Stimulated activated CD4-positive, alpha-beta T cell treated with anti-CD3 and anti-CD28 coated beads, Interleukin-2, amount 100 ng/mL, for 4 hours (primary cell): ENCODE results near the gene TMEM178A.

ENCODE experiments used
- DNase-seq: peaks from one replicate; pipeline ENCODE4 v3.0.0-alpha.2; 2020; ENCODE audit warnings: low read depth

TMEM178A gene

GRCh38 chr2:39743269-39743776 lies 77.6 kb downstream of the TMEM178A start:
- DNase-seq: no peak

GRCh38 chr2:39755466-39755865 lies 89.7 kb downstream of the TMEM178A start:
- DNase-seq: no peak

- DNase-seq: no peak
These were observed 91.4 kb downstream of the TMEM178A start for GRCh38 chr2:39757156-39757555.

- DNase-seq: no peak
These were observed 96.7 kb downstream of the TMEM178A start for GRCh38 chr2:39762448-39762847.
